ENCODE measurements around the gene EDC3.

- TF ChIP-seq POLR2A (IDR thresholded peaks at IDR 0.05) (no peak), CTCF (IDR thresholded peaks at IDR 0.05) (no peak)
These were observed 64.8 kb downstream of the EDC3 start for GRCh38 chr15:74631087-74631385.
